Heart left ventricle (tissue), 13 donors: ENCODE results near the gene VDAC2.

ENCODE experiments used
- CTCF ChIP-seq, 12 donors: fragments of 200-600 bp; sonication (generic) in 4 of 12; IDR thresholded peaks; one replicate each; pipeline versions ENCODE4 v1.5.0 to v1.8.0; 2018 to 2022; ENCODE audit warnings: antibody characterized with exemption in 12 of 12, mild to moderate bottlenecking in 5 of 12
- POLR2A ChIP-seq, 2 donors: fragments of 450-650 bp; IDR thresholded peaks; one replicate each; pipeline ENCODE4 v1.6.1; 2017; ENCODE audit warnings: antibody characterized with exemption in 2 of 2, mild to moderate bottlenecking in 2 of 2, moderate library complexity in 2 of 2
- donor health status: ischemic (EF 13 %, LVEDD 7.1; RV severe dilation, severe dysfunction).
- donor health status: DM: no; HTN: yes; CAD: no.
- donor health status: DM: no; HTN: no; CAD: no.
- donor health status: ischemic (EF 25% LVEDD 6.9; RV normal size, moderate dysfunction).
- donor health status: ischemic (EF 25% LVEDD 5.7; RV mildly dilated, moderate dysfunction).
- donor health status: ischemic (EF 35%, LVEDD 5.7; RV mildly dilated, moderate dysfunction).
- donor health status: nonischemic (EF 11% LVEDD 7.7; RV severe dilation, severe dysfunction).
- donor health status: DM: yes; HTN: yes; CAD: no.
- donor health status: PGD.
- donor health status: ischemic (EF 29% LVEDD 5.4; RV normal size, mild dysfunction).
- donor health status: nonischemic (EF 23%, LVEDD 6.1; RV moderate dilation, normal function).

- TF ChIP-seq POLR2A (IDR thresholded peaks at IDR 0.05) (no peak), CTCF (IDR thresholded peaks at IDR 0.05) (no peak)
Observed at GRCh38 chr10:75231672-75232581, 21.3 kb downstream of the VDAC2 start.
